Effector CD4-positive, alpha-beta T cell (primary cell): ENCODE results near the gene OR2F2. TPM values are rescaled to one million over a fixed set of nuclear protein-coding genes. Genes with fewer than 3 reads are reported as not detected.

ENCODE experiments used
- DNase-seq: peaks from one replicate; pipeline ENCODE4 v3.0.0-alpha.2; 2020
- total RNA-seq: gene quantifications from one replicate; lab custom pipeline; 2026; lab: John Stamatoyannopoulos, UW

The OR2F2 gene
- not detected for total RNA-seq

DNA sequence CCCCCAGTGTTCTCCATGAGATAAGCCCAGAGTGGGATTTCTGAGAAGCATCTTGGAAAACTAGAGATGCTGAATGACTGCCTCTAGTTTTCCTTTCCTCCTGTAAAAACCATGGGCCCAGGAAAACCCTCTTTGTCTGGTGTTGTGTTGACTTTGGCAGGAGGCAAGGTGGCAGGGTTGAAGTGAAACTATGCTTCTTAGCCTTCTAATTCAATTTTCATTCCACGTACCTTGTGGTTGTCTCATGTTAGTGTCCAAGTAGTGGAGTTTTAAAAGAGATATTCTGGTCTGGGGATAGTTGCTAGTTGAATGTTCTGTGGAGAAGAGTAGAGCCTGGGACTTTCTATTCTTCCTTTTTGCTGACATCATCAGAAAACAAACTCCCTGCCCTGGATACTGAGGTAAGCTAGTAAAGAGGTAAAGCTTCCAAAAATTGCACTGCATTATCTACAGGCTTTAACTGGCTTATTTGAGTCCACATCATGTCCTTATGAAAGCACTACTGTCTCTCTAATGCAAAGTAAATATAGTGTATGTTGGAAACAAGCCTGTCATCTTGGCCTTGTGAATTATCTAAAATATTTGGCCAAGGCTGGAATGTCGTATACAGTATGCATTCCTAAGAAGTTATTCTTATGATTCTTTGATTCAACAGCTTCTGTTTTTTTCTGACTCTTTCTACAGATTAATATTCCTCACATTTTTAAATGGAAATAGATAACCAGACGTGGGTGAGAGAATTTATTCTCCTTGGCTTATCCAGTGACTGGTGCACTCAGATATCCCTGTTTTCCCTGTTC is at the start of gene OR2F2:
Gene OR2F2 (plus strand): TSS at position 708 of the 800 bp plus-strand sequence. CDS start 0 bp downstream, at position 708.
- DNase-seq, result no peak

DNA sequence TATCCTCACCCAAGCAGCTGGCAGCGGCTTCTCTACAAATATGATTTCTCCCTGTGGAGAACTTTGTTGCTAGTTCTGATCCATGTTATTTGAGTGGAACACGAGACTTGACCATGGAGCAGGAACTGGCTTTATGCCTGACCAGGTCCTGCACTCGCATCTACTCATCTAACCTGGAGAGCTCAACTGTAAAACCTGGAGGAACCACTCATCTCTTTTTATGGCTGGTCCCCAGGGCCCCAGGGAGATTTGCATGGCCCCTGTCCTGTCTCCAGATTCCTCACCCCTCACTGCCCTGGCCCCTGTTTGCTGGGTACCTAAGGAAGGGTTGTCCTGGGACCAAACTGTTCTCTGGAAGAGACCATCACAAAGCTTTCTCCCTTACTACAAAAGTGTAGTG is 49.1 kb upstream of the OR2F2 start:
- no peak for DNase-seq

- DNase-seq, result no peak
Observed at GRCh38 chr7:143886826-143887477, 48.1 kb upstream of the OR2F2 start.

DNA sequence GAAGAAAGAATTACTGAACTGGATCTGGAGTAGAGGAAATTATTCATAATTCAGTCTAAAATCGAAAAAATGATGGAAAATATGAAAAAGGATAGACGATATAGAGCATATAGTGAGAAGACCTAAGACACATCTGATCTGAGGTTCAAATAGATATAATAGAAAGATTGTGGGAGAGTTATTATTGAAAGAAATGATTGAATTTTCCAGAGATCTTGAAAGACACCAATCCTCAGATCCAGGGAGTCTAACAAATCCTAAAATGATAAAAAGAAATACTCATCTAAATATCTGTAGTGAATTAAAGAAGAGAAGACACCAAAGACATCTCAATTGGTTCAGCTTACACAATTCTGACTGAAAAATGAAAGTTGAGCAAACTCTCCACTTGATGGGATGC is 46.0 kb upstream of the OR2F2 start:
- no peak for DNase-seq

DNA sequence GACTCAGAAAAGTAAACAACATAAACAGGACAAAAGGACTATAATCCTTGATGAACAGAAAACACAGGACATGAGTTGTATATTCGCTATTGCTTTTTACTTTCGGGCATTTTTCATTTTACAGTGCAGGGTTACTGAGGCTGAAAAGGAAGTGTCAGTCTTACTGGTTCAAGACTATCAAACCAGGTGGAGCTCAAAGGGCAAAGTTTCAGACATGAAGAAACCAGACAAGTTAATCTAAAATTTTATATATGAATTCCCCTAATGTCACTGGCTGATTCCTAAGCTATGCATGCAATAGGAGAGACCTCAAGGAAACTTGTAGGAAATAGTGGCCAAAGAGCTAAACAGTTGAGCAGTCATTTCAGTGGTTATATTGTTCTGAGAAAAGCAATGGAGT is 44.5 kb upstream of the OR2F2 start:
- DNase-seq, result no peak

GRCh38 chr7:143891457-143891856 is 43.6 kb upstream of the OR2F2 start:
- no peak for DNase-seq

- no peak for DNase-seq
Observed at GRCh38 chr7:143892527-143893300, 42.3 kb upstream of the OR2F2 start.

- DNase-seq, result no peak
Observed at GRCh38 chr7:143896667-143897066, 38.4 kb upstream of the OR2F2 start.

- DNase-seq, result no peak
Observed at GRCh38 chr7:143898810-143899209, 36.2 kb upstream of the OR2F2 start.

DNA sequence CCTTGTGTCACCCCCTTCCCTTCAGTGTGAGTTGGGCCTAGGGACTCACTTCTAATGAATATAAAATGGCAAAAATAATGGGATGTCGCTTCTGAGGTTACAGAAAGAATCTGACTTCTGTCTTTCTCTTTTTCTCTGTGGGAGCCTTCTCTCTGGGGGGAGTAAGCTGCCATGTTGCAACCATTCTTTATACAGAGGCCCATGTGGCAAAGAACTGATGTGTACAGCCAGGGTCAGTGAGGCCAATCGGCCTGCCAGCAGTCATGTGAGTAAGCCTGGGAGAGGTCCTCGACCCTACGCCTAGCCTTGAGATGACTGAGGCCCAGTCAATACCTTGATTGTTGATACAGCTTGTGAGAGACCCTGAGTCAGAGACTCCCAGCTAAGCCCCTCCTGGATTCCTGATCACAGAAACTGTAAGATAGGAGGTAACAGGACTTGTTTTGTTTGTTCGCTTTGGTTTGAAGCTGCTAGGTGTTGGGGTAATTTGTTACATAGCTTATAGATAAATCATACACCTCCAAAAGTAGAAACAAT is 34.7 kb upstream of the OR2F2 start:
- no peak for DNase-seq

DNA sequence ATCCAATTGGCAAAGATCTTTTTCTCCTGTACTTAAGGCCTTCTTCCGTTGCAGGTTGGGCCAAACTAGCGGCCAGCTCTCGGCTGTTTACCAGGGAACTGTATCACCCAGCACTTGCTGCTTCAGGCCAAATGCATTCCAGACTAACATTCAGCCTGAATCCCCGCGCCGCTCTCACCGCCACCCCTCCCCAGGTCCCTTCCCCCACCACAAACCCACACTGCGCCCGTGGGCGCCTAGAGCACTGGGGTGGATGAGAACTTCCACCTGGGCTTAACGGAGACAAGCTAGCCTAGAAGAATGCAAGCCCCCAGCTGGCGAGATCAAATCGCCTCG is 33.7 kb upstream of the OR2F2 start:
- DNase-seq, result peak; percentile 8

- peak; percentile 85 for DNase-seq
Observed at GRCh38 chr7:143901668-143902331, 33.2 kb upstream of the OR2F2 start, which contains the start of gene TCAF1. TSS of gene TCAF1 (minus strand) at chr7:143902176. CDS start at chr7:143876608, 25,568 bp downstream.

- DNase-seq, result no peak
Observed at GRCh38 chr7:143902332-143902899, 32.6 kb upstream of the OR2F2 start.

GRCh38 chr7:143905509-143905908 is 29.5 kb upstream of the OR2F2 start:
- DNase-seq, result no peak

GRCh38 chr7:143906151-143906550 is 28.9 kb upstream of the OR2F2 start:
- no peak for DNase-seq

DNA sequence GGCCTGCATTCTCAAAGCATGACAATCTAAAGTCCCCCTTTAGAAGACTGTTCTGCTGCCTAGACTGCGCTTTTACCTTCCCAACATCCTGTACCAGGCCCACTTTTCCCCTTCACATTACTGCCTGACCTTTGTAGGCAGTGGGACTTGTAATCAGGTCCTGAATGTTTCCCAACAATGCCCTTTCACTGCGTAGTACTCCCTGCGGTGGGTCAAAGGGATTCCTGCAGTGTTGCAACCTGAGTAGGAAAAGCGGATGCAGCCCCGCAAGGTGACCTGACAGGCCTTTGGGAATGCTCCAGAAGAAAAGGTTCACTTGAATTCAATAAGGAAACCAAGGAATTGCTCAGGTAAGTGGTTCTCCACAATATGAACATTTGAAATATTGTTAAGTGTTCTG is 28.1 kb upstream of the OR2F2 start:
- DNase-seq, result no peak

- no peak for DNase-seq
Observed at GRCh38 chr7:143908120-143908519, 26.9 kb upstream of the OR2F2 start.

- DNase-seq, result no peak
Observed at GRCh38 chr7:143909863-143910262, 25.2 kb upstream of the OR2F2 start.

GRCh38 chr7:143910473-143911248 is 24.4 kb upstream of the OR2F2 start:
- no peak for DNase-seq

GRCh38 chr7:143913945-143914615 is 21.0 kb upstream of the OR2F2 start:
- no peak for DNase-seq
